Omental fat pad (tissue), 4 donors: ENCODE data around the gene EMC10. TPM values are rescaled to one million over a fixed set of nuclear protein-coding genes. Genes with fewer than 3 reads are reported as not detected.

ENCODE experiments used
- ATAC-seq: fragments of 150-250 bp; one replicate; pipeline ENCODE4 v1.9.1; 2016; ENCODE audit warnings: mild to moderate bottlenecking, moderate library complexity; ENCODE audit not compliant: low FRiP score
- DNase-seq: peaks from one replicate; pipeline ENCODE4 v3.0.0-alpha.2; 2019; ENCODE audit warnings: low spot score
- CTCF ChIP-seq, 3 donors: fragments of 450-650 bp; IDR thresholded peaks; one replicate each; pipeline ENCODE4 v1.5.1; 2016 to 2017; ENCODE audit warnings: antibody characterized with exemption in 3 of 3, mild to moderate bottlenecking in 3 of 3, moderate library complexity in 2 of 3
- total RNA-seq, 4 donors: library from RNA; depleted of rRNA; stranded (reverse); fragments of >200 nt; gene quantifications; one replicate each; pipeline ENCODE4 v1.1.0, GENCODE V29; 2016

The EMC10 gene
- total RNA-seq, 4 donors from 2014 or later, result 41.6 to 52.1 (median 47.5) TPM

DNA sequence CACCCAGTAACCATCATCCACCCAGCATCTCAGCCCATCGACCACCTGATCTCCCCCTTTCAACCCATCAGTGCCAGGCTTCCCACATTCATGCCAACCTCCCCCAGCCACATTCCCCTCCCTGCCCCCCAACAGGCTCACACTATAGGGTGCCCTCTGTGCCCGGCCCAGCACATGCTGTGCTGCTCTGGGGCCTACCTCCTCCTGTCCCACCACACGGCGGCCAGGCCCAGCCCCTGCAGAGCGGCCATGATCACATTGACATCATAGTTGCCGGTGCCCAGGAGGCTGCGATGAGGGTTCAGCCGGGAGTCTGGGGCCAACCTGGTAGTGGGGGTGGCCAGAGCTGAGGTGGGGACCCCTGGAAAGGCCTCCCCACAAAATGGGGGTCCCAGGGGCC is 31.1 kb downstream of the EMC10 start:
- ATAC-seq, result no peak
- no peak for DNase-seq
- no peak for TF ChIP-seq CTCF (IDR thresholded peaks at IDR 0.05)

- ATAC-seq, result no peak
- no peak for TF ChIP-seq CTCF (IDR thresholded peaks at IDR 0.05)
- DNase-seq, result no peak
Measured at GRCh38 chr19:50508843-50509190, 32.5 kb downstream of the EMC10 start.

GRCh38 chr19:50509366-50509765 is 33.1 kb downstream of the EMC10 start:
- DNase-seq (no peak), ATAC-seq (no peak)
- TF ChIP-seq CTCF (IDR thresholded peaks at IDR 0.05), result no peak

GRCh38 chr19:50510121-50510670 is 33.9 kb downstream of the EMC10 start:
- ATAC-seq (no peak), DNase-seq (no peak)
- TF ChIP-seq CTCF (IDR thresholded peaks at IDR 0.05), result no peak

- no peak for DNase-seq
Measured at GRCh38 chr19:50510700-50511068, 34.4 kb downstream of the EMC10 start.

DNA sequence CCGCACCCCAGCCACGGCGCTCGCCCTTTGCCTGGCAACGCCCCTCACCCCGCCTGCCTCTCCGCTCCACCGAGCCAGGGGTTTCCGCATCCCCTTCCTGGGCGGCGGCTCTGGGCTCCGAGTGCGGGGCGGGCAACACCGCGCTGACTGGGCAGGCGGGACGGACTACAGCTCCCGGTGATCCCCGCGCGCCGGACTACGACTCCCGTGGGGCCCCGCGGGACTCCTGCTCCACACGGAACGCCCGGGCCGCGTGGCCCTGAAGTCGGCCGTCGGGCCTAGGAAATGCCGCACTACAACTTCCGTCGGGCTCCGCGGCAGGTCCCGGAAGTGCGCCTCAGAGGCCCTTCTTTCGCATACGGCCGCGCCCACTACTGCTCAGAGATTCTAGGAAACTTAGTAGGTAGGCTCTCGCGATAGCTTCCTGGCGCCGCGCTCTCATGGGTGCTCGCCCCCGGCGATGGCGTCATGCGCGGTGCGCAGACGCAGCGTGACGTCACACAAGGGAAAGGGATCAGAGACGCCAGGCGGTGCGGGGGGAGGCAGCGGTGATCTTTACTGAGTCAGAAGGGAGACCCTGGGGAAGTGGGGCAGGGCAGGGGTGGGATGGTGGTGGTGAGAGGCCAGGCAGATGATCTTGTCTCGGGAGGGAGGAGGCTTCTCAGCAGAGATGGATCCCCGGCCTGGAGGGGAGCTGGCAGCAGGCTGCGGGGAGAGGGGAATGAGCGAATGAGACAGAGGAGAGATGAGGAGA is 34.9 kb downstream of the EMC10 start, which contains the start of gene JOSD2:
JOSD2 (minus strand) TSS at position 123 of the 754 bp plus-strand sequence. CDS start 760 bp downstream, outside the sequence.
- no peak for TF ChIP-seq CTCF (IDR thresholded peaks at IDR 0.05)
- DNase-seq, result peak; percentile 99
- peak; percentile 95 for ATAC-seq

More at GRCh38 chr19:50510700-50511068, 34.4 kb downstream of the EMC10 start:
- TF ChIP-seq CTCF (IDR thresholded peaks at IDR 0.05), result no peak
- ATAC-seq, result peak; percentile 1
